ENCODE results near the gene C2CD2L. TPM values are rescaled to one million over a fixed set of nuclear protein-coding genes. Genes with fewer than 3 reads are reported as not detected.

C2CD2L gene
- total and polyA plus RNA-seq, 2 of the 4 experiments (the other 2 are of a cell fraction) = 2.2 to 8.7 TPM

DNA sequence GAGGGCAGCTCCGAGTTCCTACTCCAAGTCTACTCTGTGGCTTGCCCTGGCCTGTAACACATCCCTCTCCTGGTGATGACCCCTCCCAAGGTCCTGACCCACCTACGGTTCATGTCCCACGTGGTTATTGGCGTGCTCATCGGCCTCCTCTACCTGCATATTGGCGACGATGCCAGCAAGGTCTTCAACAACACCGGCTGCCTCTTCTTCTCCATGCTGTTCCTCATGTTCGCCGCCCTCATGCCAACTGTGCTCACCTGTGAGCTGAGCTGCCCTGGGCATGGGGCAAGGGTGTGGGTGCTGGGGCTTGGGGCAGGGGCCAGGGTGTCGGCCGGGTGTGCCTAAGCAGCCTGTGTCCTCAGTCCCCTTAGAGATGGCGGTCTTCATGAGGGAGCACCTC lies 51.3 kb downstream of the C2CD2L start:
- intact Hi-C loops (cut with micrococcal nuclease) (no loop called here), in situ Hi-C loops (cut with MboI; ENCODE audit: low sequenced_read_pairs) (no loop called here), dilution Hi-C loops (cut with HindIII; ENCODE audit: low sequenced_read_pairs, unreplicated experiment) (no loop called here)
- Histone ChIP-seq H2AFZ (replicated peaks; ENCODE audit: low read length, poor library complexity) (no peak overlapping the region), H3K18ac (ENCODE audit: low read depth, low read length) (no peak overlapping the region), H2BK15ac (ENCODE audit: low read depth, low read length) (no peak overlapping the region), H3K36me3 (ENCODE audit: control insufficient read depth, insufficient read depth, low read length) (no peaks in the 10 kb centered on the region), H4K91ac (ENCODE audit: insufficient read depth, low read depth, low read length) (no peak overlapping the region), H3K79me1 (ENCODE audit: low read depth in 1 of 2, low read length in 2 of 2) (no peaks in the 10 kb centered on the region), H2AK5ac (ENCODE audit: low read depth, low read length) (no peak overlapping the region), H4K5ac (ENCODE audit: low read depth, low read length) (no peak overlapping the region), H2BK5ac (ENCODE audit: low read depth, low read length, poor library complexity, severe bottlenecking) (no peak overlapping the region), H4K8ac (ENCODE audit: low read depth in 2 of 2, low read length in 2 of 2) (no peak overlapping the region), H4K20me1 (ENCODE audit: insufficient read depth, low read length) (no peaks in the 10 kb centered on the region), H2BK20ac (ENCODE audit: low read depth, low read length) (no peak overlapping the region), H3K4me3 (ENCODE audit: insufficient read depth, low read depth, low read length) (no peak overlapping the region), H2AK9ac (replicated peaks; ENCODE audit: low read depth, low read length, poor library complexity) (no peak overlapping the region), H3K4me1 (ENCODE audit: control insufficient read depth, insufficient read depth, low read length) (no peaks in the 10 kb centered on the region), H3K56ac (ENCODE audit: extremely low read depth, insufficient read depth, low read length) (no peak overlapping the region), H3K9me3 (ENCODE audit: control insufficient read depth, insufficient read depth, low read length) (no peaks in the 10 kb centered on the region), H3K14ac (replicated peaks; ENCODE audit: low read depth, low read length) (no peak overlapping the region), H3K4me2 (ENCODE audit: low read depth, low read length) (no peak overlapping the region), H3K4ac (ENCODE audit: low read depth, low read length) (no peak overlapping the region), H2BK120ac (ENCODE audit: low read depth, low read length) (no peak overlapping the region), H3K9ac (ENCODE audit: low read depth, low read length) (no peak overlapping the region), H3K23ac (ENCODE audit: low read depth, low read length) (no peak overlapping the region), H3K27ac (ENCODE audit: insufficient read depth, low read length) (no peak overlapping the region), H3K27me3 (ENCODE audit: control insufficient read depth, insufficient read depth, low read length) (peaks cover 39% of the 10 kb centered on the region), H3K9me1 (ENCODE audit: insufficient read depth, low read length) (no peaks in the 10 kb centered on the region)
- CTCF ChIA-PET = no interaction called here
- no peak for DNase-seq
- ATAC-seq (ENCODE audit: low read depth) = no peak
- no peak for TF ChIP-seq SMC3 (IDR thresholded peaks at IDR 0.05; ENCODE audit: low read depth, low read length)
- no peak for TF ChIP-seq MAFK (IDR thresholded peaks at IDR 0.05; ENCODE audit: low read depth, low read length)
- no peak for TF ChIP-seq RCOR1 (IDR thresholded peaks at IDR 0.05; ENCODE audit: insufficient replicate concordance, low read length)
- 88% methylated on average over 11 of the region's 13 CpGs; no CpG with 5 or more reads in 1 of the 2 experiments for WGBS, 2 experiments (ENCODE audit: extremely low coverage in 2 of 2, insufficient read length in 1 of 2)
- POLR2A ChIA-PET (ENCODE audit: unreplicated experiment) = no interaction called here
- no TSS peak for BruUV-seq (replicated peaks)
